GM18873 (cell line): ENCODE results near the gene IGSF23.
"Not testable (repeated sequence)": the region's sequence is repeated elsewhere in the genome, so short reads cannot be mapped to it uniquely, and the experiment has no call there.

Source experiments
- ATAC-seq: cut with Tn5 transposase; IDR thresholded peaks from one replicate; pipeline ENCODE4 v1.9.1; 2021; ENCODE audit warnings: mild to moderate bottlenecking, moderate library complexity, moderate number of reproducible peaks; ENCODE audit not compliant: unreplicated experiment, low FRiP score

IGSF23 gene

DNA sequence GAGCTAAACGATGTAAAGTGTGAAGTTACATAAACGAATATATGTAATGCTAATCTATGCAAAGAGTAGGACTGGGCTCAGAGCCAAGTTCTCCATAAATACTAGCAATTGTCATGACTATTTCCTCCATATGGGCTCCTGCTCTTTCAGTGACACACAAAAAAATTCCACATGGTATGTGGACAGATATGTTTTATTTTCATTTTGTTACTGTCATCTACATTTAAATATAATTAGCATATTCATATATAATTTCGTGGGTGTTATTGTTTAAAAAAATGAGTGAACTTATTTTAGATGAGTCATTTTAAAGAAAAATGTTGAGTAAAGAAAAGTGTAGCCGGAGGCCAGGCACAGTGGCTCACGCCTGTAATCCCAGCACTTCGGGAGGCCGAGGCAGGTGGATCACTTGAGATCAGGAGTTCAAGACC lies 5.0 kb upstream of the IGSF23 start:
- no peak for ATAC-seq

DNA sequence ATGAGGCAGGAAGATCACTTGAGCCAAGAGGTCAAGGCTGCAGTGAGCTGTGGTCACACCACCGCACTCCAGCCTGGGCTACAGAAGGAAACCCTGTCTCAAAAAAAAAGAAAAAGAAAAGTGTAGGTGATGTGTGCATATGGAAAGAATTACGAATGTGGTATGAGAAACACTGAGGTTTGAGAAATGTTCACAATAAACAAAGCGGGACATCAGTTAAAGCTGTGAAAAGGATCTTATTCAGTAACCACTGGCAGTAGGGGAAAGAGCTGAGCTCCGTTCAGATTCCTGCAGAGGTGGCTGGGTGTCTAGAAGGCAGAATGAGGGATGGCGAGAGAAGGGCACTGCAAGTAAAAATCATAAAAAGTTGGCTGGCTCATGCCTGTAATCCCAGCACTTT lies 4.1 kb upstream of the IGSF23 start:
- ATAC-seq, result no peak

DNA sequence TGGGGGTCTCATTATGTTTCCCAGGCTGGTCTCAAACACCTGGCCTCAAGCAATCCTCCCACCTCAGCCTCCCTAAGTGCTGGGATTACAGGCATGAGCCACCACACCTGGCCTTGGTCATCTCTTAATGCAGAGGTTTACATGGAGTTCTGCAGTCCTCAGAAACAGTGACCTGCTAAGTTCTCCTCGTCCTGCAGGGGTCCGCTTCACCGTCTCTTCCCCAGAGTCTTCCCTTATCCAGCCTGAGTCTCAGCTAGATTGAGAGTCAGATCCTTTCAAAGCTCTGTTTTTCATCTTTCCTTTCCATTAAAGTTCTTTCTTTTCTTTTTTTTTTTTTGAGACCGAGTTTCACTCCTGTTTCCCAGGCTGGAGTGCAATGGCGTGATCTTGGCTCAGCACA lies 2.9 kb upstream of the IGSF23 start:
- not testable (repeated sequence) for ATAC-seq

DNA sequence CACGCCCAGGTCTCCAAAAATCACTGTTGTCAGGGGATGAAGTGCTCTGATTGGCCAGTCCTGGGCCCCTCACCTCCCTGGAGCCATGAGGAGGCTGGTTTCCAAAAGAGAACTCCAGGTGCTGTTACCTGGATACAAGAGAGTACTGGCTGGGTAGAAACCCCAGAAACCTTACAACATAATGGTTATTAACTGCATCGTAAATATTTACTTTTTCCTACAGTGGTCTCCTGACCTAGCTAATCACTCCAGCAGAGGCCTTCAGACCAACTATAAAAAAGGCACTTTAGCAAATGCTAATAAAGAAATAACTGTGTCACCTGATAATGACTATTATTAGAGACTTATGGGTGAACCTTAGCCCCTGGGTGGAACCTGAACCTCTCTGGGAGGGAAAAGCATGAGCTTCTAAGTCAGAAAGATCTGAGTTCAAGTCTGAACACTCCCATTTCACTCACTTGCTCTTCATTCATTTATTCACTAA lies 1.5 kb upstream of the IGSF23 start:
- ATAC-seq, result no peak

DNA sequence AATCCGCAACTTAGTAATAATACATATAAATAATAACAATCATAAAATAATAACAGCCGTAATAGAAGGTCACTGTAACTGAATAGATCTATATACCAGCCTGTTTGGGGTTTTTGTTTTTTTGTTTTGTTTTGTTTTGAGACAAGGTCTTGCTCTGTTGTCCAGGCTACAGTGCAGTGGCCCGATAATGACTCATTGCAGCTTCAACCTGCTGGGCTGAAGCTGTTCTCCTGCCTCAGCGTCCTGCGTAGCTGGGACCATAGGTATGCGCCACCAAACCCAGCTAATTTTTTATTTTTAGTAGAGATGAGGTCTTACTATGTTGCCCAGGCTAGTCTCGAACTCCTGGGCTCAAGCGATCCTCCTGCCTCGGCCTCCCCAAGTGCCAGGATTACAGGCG lies 950 bp downstream of the IGSF23 start:
- ATAC-seq, result no peak

DNA sequence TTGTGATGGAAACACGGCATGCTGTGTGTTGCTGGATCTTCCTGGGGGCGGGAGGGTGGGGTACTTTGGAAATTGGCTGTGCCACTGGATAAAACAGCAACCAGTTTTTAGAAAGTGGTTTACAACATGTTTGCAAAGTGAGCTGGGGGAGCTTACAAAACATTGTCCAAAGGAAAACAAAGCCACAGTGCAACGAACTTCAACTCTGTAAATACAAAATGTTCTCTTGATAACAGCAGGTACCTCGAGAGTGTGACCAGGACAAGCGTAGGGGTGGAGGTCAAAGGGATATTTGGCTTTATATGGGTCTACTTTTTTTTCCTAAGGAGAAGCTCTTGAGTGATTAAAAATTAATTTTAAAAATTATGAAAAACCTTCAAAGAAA lies 2.5 kb downstream of the IGSF23 start:
- ATAC-seq, result no peak

DNA sequence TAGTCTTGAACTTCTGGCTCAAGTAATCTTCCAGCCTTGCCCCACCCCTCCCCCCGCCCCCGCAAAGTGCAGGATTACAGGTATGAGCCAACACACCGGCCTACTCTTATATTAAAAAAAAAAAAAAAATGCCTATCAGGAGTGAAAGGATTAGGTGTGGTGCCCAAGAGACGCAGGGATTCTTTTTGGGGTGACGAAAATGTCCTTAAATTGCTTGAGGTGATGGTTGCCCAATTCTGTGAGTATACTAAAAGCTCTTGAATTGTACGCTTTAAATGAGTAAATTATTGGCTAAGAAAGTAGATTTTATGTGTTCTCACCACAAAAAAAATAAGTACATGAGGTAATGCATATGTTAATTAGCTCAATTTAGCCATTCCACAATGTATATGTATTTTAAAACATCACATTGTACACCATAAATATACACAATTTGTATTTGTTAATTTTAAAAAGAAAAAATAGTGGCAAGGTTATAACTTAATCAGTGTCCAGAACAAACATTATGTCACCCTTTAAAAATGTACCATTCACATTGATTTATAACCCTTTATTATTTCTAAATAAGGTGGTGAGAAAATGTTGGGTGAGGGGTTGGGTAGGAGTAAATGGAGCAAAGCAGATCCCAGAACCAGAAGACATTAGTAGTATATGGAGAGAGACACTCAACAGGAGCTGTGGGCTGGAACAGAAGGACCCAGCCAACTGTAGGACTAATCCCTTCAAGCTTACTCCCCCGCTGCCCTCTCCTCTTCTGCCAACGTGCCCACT lies 3.9 kb downstream of the IGSF23 start:
- no peak for ATAC-seq

DNA sequence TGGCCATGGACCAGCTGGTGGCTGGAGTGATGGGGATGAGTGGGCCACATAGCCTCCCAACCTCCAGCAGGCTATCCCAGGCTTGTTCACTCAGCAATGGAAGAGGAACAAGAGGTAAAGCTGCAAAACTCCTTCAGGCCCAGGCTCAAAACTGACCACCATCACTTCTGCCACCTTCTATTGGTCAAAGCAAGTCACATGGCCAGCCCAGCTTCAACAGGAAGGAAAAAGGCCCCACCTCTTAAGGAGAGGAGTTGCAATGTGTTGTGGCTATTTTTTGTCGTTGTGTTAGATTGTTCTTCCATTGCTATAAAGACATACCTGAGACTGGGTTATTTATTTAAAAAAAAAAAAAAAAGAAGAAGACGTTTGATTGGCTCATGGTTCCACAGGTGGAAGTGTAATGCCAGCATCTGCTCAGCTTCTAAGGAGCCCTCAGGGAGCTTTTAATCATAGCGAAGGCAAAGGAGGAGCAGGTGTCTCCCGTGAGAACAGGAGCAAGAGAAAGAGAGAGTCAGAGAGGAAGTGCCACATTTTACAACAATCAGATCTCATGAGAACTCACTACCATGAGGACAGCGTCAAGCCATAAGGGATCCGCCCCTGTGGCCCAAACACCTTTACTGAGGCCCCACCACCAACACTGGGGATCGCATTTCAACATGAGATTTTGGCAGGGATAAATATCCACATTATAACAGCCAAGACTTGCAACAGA lies 5.4 kb downstream of the IGSF23 start:
- ATAC-seq, result no peak

DNA sequence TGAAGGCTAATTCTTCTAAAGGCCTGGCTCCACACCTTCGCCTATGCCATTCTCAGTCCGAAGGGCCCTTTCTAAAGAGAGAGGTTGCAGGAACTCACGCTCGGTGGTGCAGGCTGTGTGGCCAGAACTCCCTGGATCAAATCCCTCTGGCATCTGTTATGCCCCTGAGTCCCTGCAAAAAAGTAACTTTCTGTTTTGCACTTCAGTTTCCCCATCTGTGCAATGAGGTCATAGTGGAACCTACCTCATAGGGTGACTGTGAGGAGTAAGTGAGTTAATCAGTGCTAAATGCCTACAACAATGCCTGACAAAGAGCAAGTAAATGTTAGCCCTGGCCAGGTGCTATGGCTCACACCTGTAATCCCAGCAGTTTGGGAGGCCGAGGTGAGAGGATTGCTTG lies 7.3 kb downstream of the IGSF23 start:
- no peak for ATAC-seq

DNA sequence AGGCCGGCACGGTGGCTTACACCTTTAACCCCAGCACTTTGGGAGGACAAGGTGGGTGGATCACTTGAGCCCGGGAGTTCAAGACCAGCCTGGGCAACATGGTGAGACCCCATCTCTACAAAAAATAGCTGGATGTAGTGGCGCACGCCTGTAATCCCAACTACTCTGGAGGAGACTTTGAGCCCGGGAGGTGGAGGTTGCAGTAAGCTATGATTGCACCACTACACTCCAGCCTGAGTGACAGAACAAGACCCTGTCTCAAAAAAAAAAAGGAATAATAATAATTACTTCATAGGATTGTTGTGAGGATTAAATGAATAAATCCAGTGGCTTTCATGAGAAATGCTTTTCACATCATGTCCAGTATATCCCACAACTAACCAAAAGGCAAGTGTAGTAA lies 8.0 kb downstream of the IGSF23 start:
- ATAC-seq, result no peak

DNA sequence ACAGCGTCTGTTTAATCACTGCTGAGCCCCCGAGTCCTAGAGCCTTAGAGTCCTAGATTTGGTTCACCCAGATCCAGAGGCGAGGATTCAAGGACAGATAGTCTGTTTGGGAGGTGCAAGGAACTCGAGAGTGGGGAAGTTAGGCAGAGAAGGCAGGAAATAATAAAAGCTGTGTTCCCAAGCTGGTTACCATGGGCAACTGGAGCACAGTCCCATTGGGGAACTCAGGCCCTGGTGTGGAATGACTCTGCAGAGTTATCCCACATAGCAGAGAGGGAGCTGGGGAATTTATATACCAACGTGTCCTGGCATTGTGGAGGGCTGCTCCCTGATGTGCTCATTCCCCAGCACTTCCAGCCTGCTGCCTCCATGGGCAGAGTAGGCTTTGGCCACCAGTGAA lies 9.7 kb downstream of the IGSF23 start:
- no peak for ATAC-seq

DNA sequence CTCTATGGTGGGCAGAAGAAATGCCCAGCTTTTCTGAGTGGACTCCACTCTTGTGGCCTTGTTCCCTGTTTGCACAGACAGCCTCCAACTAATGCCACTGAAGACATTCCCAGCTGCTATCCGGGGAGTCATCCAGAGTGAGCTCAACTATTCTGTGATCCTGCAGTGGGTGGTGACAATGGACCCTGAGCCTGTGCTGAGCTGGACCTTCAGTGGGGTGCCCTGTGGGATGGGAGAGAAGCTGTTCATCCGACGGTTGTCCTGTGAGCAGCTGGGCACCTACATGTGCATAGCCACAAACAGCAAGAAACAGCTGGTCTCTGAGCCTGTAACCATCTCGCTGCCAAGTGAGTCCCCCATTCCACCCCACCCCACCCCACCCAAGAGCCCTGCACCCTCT lies 10.3 kb downstream of the IGSF23 start:
- ATAC-seq, result no peak

DNA sequence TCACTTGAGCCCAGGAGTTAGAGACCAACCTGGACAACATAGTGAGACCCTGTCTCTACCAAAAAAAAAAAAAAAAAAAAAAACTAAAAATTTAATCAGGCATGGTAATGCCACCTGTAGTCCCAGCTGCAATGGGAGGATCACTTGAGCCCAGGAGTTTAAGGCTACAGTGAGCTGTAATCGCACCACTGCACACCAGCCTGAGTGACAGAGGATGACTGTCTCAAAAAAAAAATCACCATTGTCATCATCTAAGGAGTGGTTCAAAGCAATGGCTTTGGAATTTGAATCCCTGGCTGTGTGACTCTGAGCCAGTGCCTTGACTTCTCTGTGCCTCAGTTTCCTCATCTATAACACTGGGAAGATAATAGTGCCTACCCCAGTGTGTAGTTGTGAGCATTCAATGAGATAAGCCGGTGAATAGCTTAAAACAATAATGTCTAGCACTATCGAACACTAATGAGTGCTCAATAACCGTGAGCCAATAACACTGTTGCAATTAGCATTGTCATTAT lies 11.5 kb downstream of the IGSF23 start:
- ATAC-seq, result no peak

DNA sequence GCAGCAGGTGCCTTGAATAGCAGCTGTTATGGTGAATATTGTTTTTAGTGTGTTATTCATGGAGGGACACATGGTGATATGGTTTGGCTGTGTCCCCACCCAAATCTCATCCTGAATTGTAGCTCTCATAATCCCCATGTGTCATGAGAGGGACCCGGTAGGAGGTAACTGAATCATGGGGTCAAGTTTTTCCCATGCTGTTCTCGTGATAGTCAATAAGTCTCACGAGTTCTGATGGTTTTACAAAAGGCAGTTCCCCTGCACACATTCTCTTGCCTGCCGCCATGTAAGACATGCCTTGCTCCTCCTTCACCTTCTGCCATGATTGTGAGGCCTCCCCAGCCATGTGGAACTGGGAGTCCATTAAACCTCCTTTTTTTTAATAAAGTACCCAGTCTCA lies 12.3 kb downstream of the IGSF23 start:
- ATAC-seq, result not testable (repeated sequence)

DNA sequence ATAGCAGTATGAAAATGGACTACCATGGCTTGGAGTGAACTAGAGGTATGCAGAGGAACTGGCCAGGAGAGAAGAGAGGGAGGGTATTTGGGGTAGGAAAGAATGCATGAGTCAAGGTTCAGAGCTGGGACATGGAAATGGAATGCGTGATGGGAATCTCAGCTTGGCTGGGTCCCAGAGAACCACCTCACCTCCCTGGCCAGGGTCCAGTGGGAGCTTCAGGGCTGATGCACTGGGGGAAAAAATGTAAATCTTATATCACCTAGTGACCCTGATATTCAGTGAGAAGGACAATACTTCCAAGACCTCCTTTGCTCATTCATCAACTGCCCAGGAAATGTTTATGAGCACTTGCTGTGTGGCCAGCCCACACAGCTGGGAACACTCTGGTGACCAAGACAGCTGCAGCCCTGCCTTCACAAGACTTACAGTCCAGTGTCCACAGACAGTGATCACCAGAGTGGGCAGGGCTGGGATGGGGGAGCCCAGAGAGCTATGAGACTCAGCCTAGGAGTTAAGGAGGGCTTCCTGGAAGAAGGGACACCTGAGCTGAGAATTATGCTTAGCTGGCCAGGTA lies 12.8 kb downstream of the IGSF23 start:
- ATAC-seq, result no peak

DNA sequence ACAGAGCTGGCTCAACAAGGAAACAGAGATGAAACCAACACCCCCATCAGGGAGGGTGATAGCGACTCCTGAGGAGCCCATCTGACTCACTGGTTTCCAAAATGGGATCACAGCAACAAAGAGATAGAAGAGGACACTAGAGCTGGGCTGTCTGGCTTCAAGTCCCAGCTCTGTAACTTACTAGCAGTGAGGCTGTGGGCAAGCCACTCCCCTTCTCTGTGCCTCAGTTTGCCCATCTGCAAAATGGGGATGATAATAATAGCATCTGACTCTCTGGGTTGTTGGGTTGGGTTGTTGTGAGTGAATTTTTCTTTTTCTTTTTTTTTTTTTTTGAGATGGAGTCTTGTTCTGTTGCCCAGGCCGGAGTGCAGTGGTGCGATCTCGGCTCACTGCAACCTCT lies 14.3 kb downstream of the IGSF23 start:
- ATAC-seq, result no peak

DNA sequence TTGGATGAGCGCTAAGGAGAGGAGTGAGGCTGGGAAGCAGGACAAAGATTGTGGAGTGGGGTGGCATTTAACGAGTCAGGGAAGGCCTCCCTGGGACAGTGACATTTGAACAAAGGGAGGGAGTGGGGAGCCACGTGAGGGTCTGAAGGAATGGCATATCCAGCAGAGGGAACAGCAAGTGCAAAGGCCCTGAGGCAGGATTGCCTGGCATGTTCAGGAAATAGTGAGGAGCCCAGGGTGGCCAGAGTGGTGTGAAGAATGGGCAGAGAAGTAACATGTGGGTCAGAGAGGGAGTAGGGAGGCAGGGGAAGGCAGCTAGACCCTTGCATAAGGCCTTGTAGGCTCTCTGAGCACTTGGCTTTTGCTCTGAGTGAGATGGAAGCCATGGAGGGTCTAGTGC lies 15.4 kb downstream of the IGSF23 start:
- ATAC-seq, result no peak

DNA sequence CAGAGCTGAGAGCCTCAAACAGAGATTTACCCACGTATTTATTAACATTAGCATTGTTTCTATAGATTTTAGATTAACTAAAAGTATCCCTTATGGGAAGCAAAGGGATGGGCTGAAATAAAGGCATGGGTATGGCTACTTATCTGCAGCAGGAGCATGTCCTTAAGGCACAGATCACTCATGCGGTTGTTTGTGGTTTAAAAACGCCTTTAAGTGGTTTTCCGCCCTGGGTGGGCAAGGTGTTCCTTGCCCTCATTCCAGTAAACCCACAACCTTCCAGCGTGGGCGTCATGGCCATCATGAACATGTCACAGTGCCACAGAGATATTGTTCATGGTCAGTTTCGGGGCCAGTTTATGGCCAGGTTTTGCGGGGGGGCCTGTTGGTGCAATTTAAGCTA lies 18.2 kb downstream of the IGSF23 start:
- ATAC-seq, result not testable (repeated sequence)

DNA sequence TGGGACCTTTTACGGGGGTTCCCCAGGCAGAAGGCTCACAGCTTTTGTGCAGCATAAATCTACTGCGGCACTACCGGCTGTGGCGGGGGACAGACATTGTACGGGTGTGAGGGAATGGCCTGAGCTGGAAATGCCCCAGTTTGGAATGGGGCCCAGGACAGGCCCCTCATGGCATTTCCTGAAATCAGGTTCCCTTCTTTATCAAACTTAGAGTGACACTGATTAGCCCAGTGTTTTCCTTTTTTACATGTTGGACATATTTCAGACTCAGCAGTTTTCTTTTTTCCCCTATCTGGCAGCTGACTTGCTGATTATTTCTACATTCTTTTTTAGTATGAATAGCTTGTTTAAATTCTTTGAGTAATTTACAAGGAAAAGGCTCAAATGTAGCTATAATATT lies 20.7 kb downstream of the IGSF23 start:
- ATAC-seq, result not testable (repeated sequence)

DNA sequence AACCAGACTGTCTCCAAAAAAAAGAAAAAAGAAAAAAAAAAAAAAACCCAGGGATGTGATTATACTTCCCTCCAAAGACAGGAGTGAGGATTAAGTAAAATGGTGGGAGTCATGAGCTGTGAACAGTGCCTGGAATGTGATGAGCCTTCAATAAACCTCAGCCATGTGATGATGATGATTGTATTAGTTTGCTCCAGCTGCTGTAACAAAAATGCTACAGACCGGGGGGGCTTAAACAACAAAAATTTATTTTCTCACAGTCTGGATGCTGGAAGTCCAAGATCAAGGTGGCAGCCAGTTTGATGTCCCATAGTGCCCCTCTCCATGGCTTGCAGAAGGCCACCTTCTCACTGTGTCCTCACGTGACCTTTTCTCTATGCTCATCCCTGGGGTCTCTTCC lies 21.4 kb downstream of the IGSF23 start:
- ATAC-seq, result no peak
